ENCODE data around the gene GAREM2.

- no peak for TF ChIP-seq CTCF (IDR thresholded peaks at IDR 0.05; ENCODE audit: extremely low read depth in 1 of 2, insufficient read depth in 1 of 2, low read depth in 1 of 2, low read length in 2 of 2)
- TF ChIP-seq POLR2AphosphoS5 (IDR thresholded peaks at IDR 0.05; ENCODE audit: insufficient read depth, low read depth, low read length) = no peak
Measured at GRCh38 chr2:26187114-26187513, 14.2 kb downstream of the GAREM2 start.

Measured in endothelial cell of umbilical vein (primary cell).